Endodermal cell (in vitro differentiated cells): ENCODE data around the gene SLC24A3. TPM values are rescaled to one million over a fixed set of nuclear protein-coding genes. Genes with fewer than 3 reads are reported as not detected.

Experiments
- DNase-seq: peaks from one replicate; pipeline ENCODE4 v3.0.0-alpha.2; 2017
- H3K27ac ChIP-seq: 2 replicates; pipeline ENCODE4 v1.5.1; 2013; ENCODE audit warnings: mild to moderate bottlenecking, low read depth, low read length, moderate library complexity
- H3K27me3 ChIP-seq: 2 replicates; pipeline ENCODE4 v1.6.1; 2013; ENCODE audit warnings: mild to moderate bottlenecking, low read length, moderate library complexity; ENCODE audit not compliant: insufficient read depth, control insufficient read depth, poor library complexity, severe bottlenecking
- H3K36me3 ChIP-seq: 2 replicates; pipeline ENCODE4 v1.7.0; 2013; ENCODE audit warnings: mild to moderate bottlenecking, low read length, moderate library complexity; ENCODE audit not compliant: control insufficient read depth, insufficient read depth
- H3K4me1 ChIP-seq: one replicate; pipeline ENCODE4 v1.7.0; 2013; ENCODE audit warnings: low read length; ENCODE audit not compliant: control insufficient read depth, insufficient read depth
- H3K4me3 ChIP-seq: 2 replicates; pipeline ENCODE4 v1.5.1; 2013; ENCODE audit warnings: mild to moderate bottlenecking, low read length, moderate library complexity
- H3K9ac ChIP-seq: 2 replicates; pipeline ENCODE4 v1.6.1; 2013; ENCODE audit warnings: mild to moderate bottlenecking, low read length, moderate library complexity; ENCODE audit not compliant: poor library complexity, severe bottlenecking; ENCODE audit errors: extremely low read depth
- H3K9me3 ChIP-seq: 2 replicates; pipeline ENCODE4 v1.6.1; 2013; ENCODE audit warnings: mild to moderate bottlenecking, low read length, moderate library complexity; ENCODE audit not compliant: control insufficient read depth
- H3K27ac Mint-ChIP-seq: 2 replicates; pipeline ENCODE4 v1.8.0; 2020; ENCODE audit warnings: mixed read lengths
- H3K27me3 Mint-ChIP-seq: 2 replicates; pipeline ENCODE4 v1.8.0; 2021; ENCODE audit warnings: mild to moderate bottlenecking, mixed read lengths; ENCODE audit not compliant: insufficient read depth
- H3K36me3 Mint-ChIP-seq: 2 replicates; pipeline ENCODE4 v1.8.0; 2020; ENCODE audit warnings: low read depth, mixed read lengths
- H3K4me1 Mint-ChIP-seq: 2 replicates; pipeline ENCODE4 v1.8.0; 2020; ENCODE audit warnings: mixed read lengths
- H3K4me3 Mint-ChIP-seq: 2 replicates; pipeline ENCODE4 v1.8.0; 2020; ENCODE audit warnings: mild to moderate bottlenecking, moderate library complexity, mixed read lengths
- H3K9me3 Mint-ChIP-seq: 2 replicates; pipeline ENCODE4 v1.8.0; 2020; ENCODE audit warnings: mild to moderate bottlenecking, mixed read lengths
- CTCF ChIP-seq: fragments of 200-600 bp; sonication (generic); conservative IDR thresholded peaks from 2 replicates; pipeline ENCODE4 v1.5.0; 2021; ENCODE audit warnings: antibody characterized with exemption, mild to moderate bottlenecking
- WGBS, 2 experiments: methylation state at CpG; one replicate each; pipeline versions ENCODE4 v1.1.5 to v1.1.7; 2013; ENCODE audit warnings: missing lambda C conversion rate in 2 of 2, mixed read lengths in 1 of 2; ENCODE audit not compliant: insufficient coverage in 1 of 2, insufficient read length in 1 of 2; 5-methylcytosine and 5-hydroxymethylcytosine counted together
- total RNA-seq, 2 donors: library from RNA; stranded (reverse); fragmentation: NEBNext Ultra II Directional in 1 of 2; extraction: Animal tissue kit (Norgen Biotek cat#: 25700) in 1 of 2; gene quantifications; 2 replicates in 1 of 2; 3 replicates in 1 of 2; pipeline ENCODE4 v1.2.1, GENCODE V29; 2021

The SLC24A3 gene
- total RNA-seq, 2 donors from 2014 or later: 1.5 to 1.8 TPM

- Histone ChIP-seq H3K36me3 (no peaks in the 10 kb centered on the region), H3K4me3 (no peak overlapping the region), H3K27me3 (no peaks in the 10 kb centered on the region), H3K27ac (no peak overlapping the region), H3K4me1 (no peaks in the 10 kb centered on the region), H3K9me3 (no peaks in the 10 kb centered on the region), H3K9ac (no peak overlapping the region)
- DNase-seq: no peak
- no peak for TF ChIP-seq CTCF
- no peak overlapping the region for H3K27ac Mint-ChIP-seq
- peaks cover 6% of the 10 kb centered on the region for H3K9me3 Mint-ChIP-seq
- no peaks in the 10 kb centered on the region for H3K4me1 Mint-ChIP-seq
- no peaks in the 10 kb centered on the region for H3K36me3 Mint-ChIP-seq
- WGBS, 2 experiments: 60 to 78% methylated on average over 2 to 5 of the region's 5 CpGs
- H3K4me3 Mint-ChIP-seq: no peak overlapping the region
- no peaks in the 10 kb centered on the region for H3K27me3 Mint-ChIP-seq
Observed at GRCh38 chr20:19193349-19193748, 19.1 kb upstream of the SLC24A3 start.

GRCh38 chr20:19205981-19206396 lies 6.5 kb upstream of the SLC24A3 start:
- WGBS, 2 experiments: 18 to 21% methylated on average over 8 of the region's 8 CpGs

GRCh38 chr20:19207541-19207940 lies 4.9 kb upstream of the SLC24A3 start:
- Histone ChIP-seq H3K36me3 (no peaks in the 10 kb centered on the region), H3K4me3 (no peak overlapping the region), H3K27ac (no peak overlapping the region), H3K4me1 (no peaks in the 10 kb centered on the region), H3K9ac (no peak overlapping the region), H3K9me3 (no peaks in the 10 kb centered on the region), H3K27me3 (no peaks in the 10 kb centered on the region)
- no peak overlapping the region for H3K27ac Mint-ChIP-seq
- TF ChIP-seq CTCF: no peak
- peak; percentile 70 for DNase-seq
- no peaks in the 10 kb centered on the region for H3K9me3 Mint-ChIP-seq
- peaks cover 23% of the 10 kb centered on the region for H3K27me3 Mint-ChIP-seq
- no peaks in the 10 kb centered on the region for H3K36me3 Mint-ChIP-seq
- 86 to 100% methylated on average over 1 of the region's 1 CpG for WGBS, 2 experiments
- H3K4me3 Mint-ChIP-seq: no peak overlapping the region
- H3K4me1 Mint-ChIP-seq: no peaks in the 10 kb centered on the region

More at GRCh38 chr20:19205981-19206396, 6.5 kb upstream of the SLC24A3 start:
- no peak overlapping the region for H3K4me3 ChIP-seq
- H3K9me3 ChIP-seq: no peaks in the 10 kb centered on the region
- H3K4me1 Mint-ChIP-seq: no peaks in the 10 kb centered on the region
- no peak overlapping the region for H3K27ac ChIP-seq
- peaks cover 12% of the 10 kb centered on the region for H3K27me3 Mint-ChIP-seq
- H3K27me3 ChIP-seq: no peaks in the 10 kb centered on the region
- no peaks in the 10 kb centered on the region for H3K36me3 ChIP-seq
- peak; percentile 96 for DNase-seq
- peak; percentile 96 for TF ChIP-seq CTCF
- H3K36me3 Mint-ChIP-seq: no peaks in the 10 kb centered on the region
- no peak overlapping the region for H3K4me3 Mint-ChIP-seq
- no peak overlapping the region for H3K9ac ChIP-seq
- no peaks in the 10 kb centered on the region for H3K9me3 Mint-ChIP-seq
- H3K27ac Mint-ChIP-seq: no peak overlapping the region
- H3K4me1 ChIP-seq: no peaks in the 10 kb centered on the region
